ENCODE data around the gene GTPBP1. TPM values are rescaled to one million over a fixed set of nuclear protein-coding genes. Genes with fewer than 3 reads are reported as not detected.

GTPBP1 gene
- total RNA-seq, 1 experiment from 2014 or later: 79.1 TPM

GRCh38 chr22:38762551-38762983 is 56.8 kb downstream of the GTPBP1 start:
- CTCF ChIA-PET: no interaction called here
- no peak overlapping the region for H3K27ac Mint-ChIP-seq (ENCODE audit: unreplicated experiment)
- intact Hi-C loops (cut with micrococcal nuclease; ENCODE audit: unreplicated experiment): loop anchor here (10.0 kb wide), 1 partner anchor 92 kb away; no protein-coding TSS in a partner anchor

DNA sequence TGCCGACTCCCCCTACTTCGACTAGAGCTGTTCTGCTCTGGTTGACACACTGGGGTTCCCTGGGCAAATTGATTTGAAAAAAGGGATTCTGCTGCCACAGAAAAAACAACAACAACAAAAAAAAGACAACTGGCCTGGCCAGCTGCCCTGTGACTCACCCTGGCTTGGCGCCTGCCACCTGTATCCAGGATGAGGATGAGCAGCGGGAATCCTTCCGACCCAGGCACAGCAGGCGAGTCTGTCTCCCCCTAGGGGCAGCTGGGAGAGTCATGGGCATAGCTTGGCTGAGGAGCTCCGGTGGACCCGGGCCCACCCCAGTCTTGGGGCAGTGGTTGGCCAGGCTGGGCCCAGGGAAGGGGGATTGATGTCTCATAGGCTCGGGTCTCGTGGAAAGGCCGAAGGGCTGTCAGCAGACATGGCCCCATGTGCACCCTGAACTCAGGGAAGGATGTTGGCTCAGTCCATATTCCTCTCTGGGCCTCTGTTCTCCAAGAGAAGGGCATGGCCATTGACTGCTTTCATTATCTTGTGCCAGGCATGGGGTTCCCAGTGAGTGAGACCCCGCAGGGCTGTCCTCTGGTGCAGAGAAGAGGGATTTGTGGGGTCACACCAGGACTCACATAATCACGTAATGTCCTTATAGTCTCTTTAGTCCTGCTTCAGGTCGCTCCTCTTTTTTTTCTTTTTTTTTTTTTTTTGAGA is 60.5 kb downstream of the GTPBP1 start:
- peak; percentile 78 for DNase-seq
- Mint-ChIP-seq H3K4me3 (ENCODE audit: low read depth, unreplicated experiment) (no peak overlapping the region), H3K27me3 (ENCODE audit: unreplicated experiment) (peaks cover 10% of the 10 kb centered on the region), H3K4me1 (ENCODE audit: low read depth, unreplicated experiment) (no peaks in the 10 kb centered on the region), H3K27ac (ENCODE audit: unreplicated experiment) (no peak overlapping the region), H3K36me3 (ENCODE audit: insufficient read depth, unreplicated experiment) (no peaks in the 10 kb centered on the region), H3K9me3 (ENCODE audit: low read depth, unreplicated experiment) (no peaks in the 10 kb centered on the region)
- no TSS peak for BruUV-seq (replicated peaks)
- intact Hi-C loops (cut with micrococcal nuclease; ENCODE audit: unreplicated experiment): loop anchor here (5.0 to 10.0 kb wide), 2 partner anchors 89 to 351 kb away; no protein-coding TSS in a partner anchor
- TF ChIP-seq, protein P1, sequence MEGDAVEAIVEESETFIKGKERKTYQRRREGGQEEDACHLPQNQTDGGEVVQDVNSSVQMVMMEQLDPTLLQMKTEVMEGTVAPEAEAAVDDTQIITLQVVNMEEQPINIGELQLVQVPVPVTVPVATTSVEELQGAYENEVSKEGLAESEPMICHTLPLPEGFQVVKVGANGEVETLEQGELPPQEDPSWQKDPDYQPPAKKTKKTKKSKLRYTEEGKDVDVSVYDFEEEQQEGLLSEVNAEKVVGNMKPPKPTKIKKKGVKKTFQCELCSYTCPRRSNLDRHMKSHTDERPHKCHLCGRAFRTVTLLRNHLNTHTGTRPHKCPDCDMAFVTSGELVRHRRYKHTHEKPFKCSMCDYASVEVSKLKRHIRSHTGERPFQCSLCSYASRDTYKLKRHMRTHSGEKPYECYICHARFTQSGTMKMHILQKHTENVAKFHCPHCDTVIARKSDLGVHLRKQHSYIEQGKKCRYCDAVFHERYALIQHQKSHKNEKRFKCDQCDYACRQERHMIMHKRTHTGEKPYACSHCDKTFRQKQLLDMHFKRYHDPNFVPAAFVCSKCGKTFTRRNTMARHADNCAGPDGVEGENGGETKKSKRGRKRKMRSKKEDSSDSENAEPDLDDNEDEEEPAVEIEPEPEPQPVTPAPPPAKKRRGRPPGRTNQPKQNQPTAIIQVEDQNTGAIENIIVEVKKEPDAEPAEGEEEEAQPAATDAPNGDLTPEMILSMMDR (IDR thresholded peaks at IDR 0.05; ENCODE audit: unreplicated experiment): peak; percentile 77
- CTCF ChIA-PET: interaction anchor here (0.7 to 1.1 kb wide), 7 partner anchors 12 to 714 kb away, joined by 3 to 6 read pairs (median 3); partner anchors contain the start of gene APOBEC3B

More at GRCh38 chr22:38762551-38762983, 56.8 kb downstream of the GTPBP1 start:
- TF ChIP-seq, protein P1 (IDR thresholded peaks at IDR 0.05; ENCODE audit: unreplicated experiment): no peak
- Mint-ChIP-seq H3K27me3 (ENCODE audit: unreplicated experiment) (no peaks in the 10 kb centered on the region), H3K4me1 (ENCODE audit: low read depth, unreplicated experiment) (no peaks in the 10 kb centered on the region), H3K9me3 (ENCODE audit: low read depth, unreplicated experiment) (no peaks in the 10 kb centered on the region), H3K36me3 (ENCODE audit: insufficient read depth, unreplicated experiment) (no peaks in the 10 kb centered on the region), H3K4me3 (ENCODE audit: low read depth, unreplicated experiment) (no peak overlapping the region)
- no peak for DNase-seq
- BruUV-seq (replicated peaks): no TSS peak

DNA sequence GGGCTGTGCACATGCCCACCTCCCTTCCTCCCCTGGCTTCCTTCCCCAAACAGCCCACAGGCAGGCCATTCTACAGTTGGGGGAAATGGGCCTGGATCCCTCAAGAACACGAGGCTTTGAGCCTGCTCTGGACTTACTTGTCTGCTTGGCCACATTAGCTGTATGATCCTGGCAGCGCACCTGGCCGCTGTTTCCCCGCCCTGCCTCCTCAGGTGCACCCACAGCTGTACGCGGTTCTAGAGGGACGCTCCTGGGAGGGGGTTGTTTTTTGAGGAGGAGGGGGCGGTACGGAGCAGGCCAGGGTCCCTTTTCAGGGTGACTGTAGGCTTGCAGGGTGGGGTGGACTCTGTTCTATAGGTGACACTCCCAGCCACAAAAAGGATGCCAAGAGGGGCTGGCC is 61.6 kb downstream of the GTPBP1 start:
- no peaks in the 10 kb centered on the region for H3K9me3 Mint-ChIP-seq (ENCODE audit: low read depth, unreplicated experiment)
- no peak overlapping the region for H3K27ac Mint-ChIP-seq (ENCODE audit: unreplicated experiment)
- H3K4me1 Mint-ChIP-seq (ENCODE audit: low read depth, unreplicated experiment): no peaks in the 10 kb centered on the region
- no peaks in the 10 kb centered on the region for H3K36me3 Mint-ChIP-seq (ENCODE audit: insufficient read depth, unreplicated experiment)
- TF ChIP-seq, protein P1 (IDR thresholded peaks at IDR 0.05; ENCODE audit: unreplicated experiment): no peak
- peaks cover 16% of the 10 kb centered on the region for H3K27me3 Mint-ChIP-seq (ENCODE audit: unreplicated experiment)
- BruUV-seq (replicated peaks): no TSS peak
- CTCF ChIA-PET: interaction anchor here (1.1 kb wide), 1 partner anchor 215 kb away, joined by 6 read pairs; the partner anchor contains the start of gene APOBEC3B
- intact Hi-C loops (cut with micrococcal nuclease; ENCODE audit: unreplicated experiment): loop anchor here (5.0 to 10.0 kb wide), 2 partner anchors 87 to 350 kb away; no protein-coding TSS in a partner anchor
- DNase-seq: no peak
- H3K4me3 Mint-ChIP-seq (ENCODE audit: low read depth, unreplicated experiment): no peak overlapping the region

GRCh38 chr22:38768036-38768435 is 62.3 kb downstream of the GTPBP1 start:
- Mint-ChIP-seq H3K27ac (ENCODE audit: unreplicated experiment) (no peak overlapping the region), H3K4me1 (ENCODE audit: low read depth, unreplicated experiment) (no peaks in the 10 kb centered on the region), H3K36me3 (ENCODE audit: insufficient read depth, unreplicated experiment) (no peaks in the 10 kb centered on the region), H3K4me3 (ENCODE audit: low read depth, unreplicated experiment) (no peak overlapping the region), H3K9me3 (ENCODE audit: low read depth, unreplicated experiment) (no peaks in the 10 kb centered on the region), H3K27me3 (ENCODE audit: unreplicated experiment) (peaks cover 16% of the 10 kb centered on the region)
- TF ChIP-seq, protein P1 (IDR thresholded peaks at IDR 0.05; ENCODE audit: unreplicated experiment): no peak
- CTCF ChIA-PET: interaction anchor here (0.6 to 2.7 kb wide), 5 partner anchors 14 to 102 kb away, joined by 3 to 16 read pairs (median 8); no protein-coding TSS in a partner anchor
- BruUV-seq (replicated peaks): no TSS peak
- intact Hi-C loops (cut with micrococcal nuclease; ENCODE audit: unreplicated experiment): loop anchor here (5.0 to 10.0 kb wide), 2 partner anchors 87 to 349 kb away; no protein-coding TSS in a partner anchor
- DNase-seq: no peak

Measured in Calu3 (cell line).